WERI-Rb-1 (cell line): ENCODE measurements around the gene C4B.

ENCODE experiments used
- DNase-seq: peaks from one replicate; pipeline ENCODE4 v3.0.0-alpha.2; 2020
- H3K27ac ChIP-seq: fragments of 250-450 bp; sonication (Bioruptor Pico); 2 replicates; pipeline ENCODE4 v1.5.1; 2020; ENCODE audit warnings: mild to moderate bottlenecking, moderate library complexity
- H3K27me3 ChIP-seq: fragments of 250-450 bp; sonication (Bioruptor Pico); 2 replicates; pipeline ENCODE4 v1.5.1; 2021; ENCODE audit warnings: mild to moderate bottlenecking, low read depth, moderate library complexity; ENCODE audit not compliant: insufficient read depth, severe bottlenecking
- H3K36me3 ChIP-seq: fragments of 250-450 bp; sonication (Bioruptor Pico); 2 replicates; pipeline ENCODE4 v1.5.1; 2020; ENCODE audit warnings: mild to moderate bottlenecking, moderate library complexity
- H3K4me3 ChIP-seq: 2 replicates; pipeline ENCODE4 v1.5.1; 2011; ENCODE audit warnings: low read depth, mild to moderate bottlenecking, control low read depth, low read length
- H3K9me3 ChIP-seq: fragments of 250-450 bp; sonication (Bioruptor Pico); 2 replicates; pipeline ENCODE4 v1.5.1; 2021; ENCODE audit warnings: mild to moderate bottlenecking, moderate library complexity; ENCODE audit not compliant: severe bottlenecking
- TF ChIP-seq, protein P1 (sequence below): IDR thresholded peaks from 2 replicates; pipeline ENCODE4 v1.5.1; 2011; ENCODE audit warnings: low read depth, mild to moderate bottlenecking, control low read depth, inconsistent platforms, low read length

The C4B gene

DNA sequence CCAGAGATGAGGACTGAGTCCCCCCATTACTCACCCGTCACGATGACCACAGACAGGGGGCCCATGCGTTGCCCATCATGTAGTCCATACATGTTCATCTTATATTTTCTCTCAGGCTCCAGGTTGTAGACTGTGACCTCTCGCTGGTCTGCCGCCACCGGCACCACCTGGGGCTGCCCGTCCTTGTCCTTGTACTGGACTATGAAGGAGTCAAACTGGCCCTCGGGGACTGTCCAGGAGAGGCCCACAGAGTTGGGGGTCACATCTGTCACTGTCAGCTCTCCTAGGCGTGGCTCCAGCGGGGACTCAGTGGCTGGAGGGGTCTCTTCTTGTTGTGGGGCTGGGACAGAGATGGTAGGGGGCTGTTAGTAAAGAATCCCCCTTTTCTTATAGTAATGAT is 59.0 kb downstream of the C4B start:
- DNase-seq = no peak
- Histone ChIP-seq H3K9me3 (no peaks in the 10 kb centered on the region), H3K27me3 (no peaks in the 10 kb centered on the region), H3K27ac (no peak overlapping the region), H3K4me3 (no peak overlapping the region), H3K36me3 (no peaks in the 10 kb centered on the region)
- TF ChIP-seq, protein P1, sequence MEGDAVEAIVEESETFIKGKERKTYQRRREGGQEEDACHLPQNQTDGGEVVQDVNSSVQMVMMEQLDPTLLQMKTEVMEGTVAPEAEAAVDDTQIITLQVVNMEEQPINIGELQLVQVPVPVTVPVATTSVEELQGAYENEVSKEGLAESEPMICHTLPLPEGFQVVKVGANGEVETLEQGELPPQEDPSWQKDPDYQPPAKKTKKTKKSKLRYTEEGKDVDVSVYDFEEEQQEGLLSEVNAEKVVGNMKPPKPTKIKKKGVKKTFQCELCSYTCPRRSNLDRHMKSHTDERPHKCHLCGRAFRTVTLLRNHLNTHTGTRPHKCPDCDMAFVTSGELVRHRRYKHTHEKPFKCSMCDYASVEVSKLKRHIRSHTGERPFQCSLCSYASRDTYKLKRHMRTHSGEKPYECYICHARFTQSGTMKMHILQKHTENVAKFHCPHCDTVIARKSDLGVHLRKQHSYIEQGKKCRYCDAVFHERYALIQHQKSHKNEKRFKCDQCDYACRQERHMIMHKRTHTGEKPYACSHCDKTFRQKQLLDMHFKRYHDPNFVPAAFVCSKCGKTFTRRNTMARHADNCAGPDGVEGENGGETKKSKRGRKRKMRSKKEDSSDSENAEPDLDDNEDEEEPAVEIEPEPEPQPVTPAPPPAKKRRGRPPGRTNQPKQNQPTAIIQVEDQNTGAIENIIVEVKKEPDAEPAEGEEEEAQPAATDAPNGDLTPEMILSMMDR = no peak

DNA sequence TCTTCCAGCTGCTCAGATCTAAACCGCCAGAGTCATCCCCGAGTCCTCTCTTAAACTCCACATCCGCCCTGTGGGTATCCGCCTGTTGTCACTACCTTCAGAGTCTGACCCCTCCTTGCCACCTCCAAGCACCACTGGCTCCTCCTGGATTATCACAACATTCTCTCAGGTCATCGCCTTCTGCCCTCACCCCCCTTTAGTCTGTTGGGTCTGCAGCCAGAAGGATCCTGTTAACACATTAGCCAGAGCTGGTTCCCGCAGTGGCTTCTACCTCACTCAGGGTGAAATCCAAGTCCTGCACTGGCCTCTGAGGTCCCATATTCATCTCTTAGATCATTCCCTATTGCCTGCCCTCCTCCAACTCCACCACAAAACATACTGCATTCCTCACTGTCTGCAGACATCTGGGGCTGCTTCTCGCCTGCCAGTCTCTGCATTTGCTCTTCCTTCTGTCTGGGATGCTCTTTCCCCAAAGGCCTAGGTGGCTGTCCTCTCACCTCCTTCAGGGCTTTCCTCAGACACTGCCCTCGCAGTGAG is 60.5 kb downstream of the C4B start:
- Histone ChIP-seq H3K9me3 (no peaks in the 10 kb centered on the region), H3K4me3 (no peak overlapping the region), H3K27me3 (no peaks in the 10 kb centered on the region), H3K36me3 (no peaks in the 10 kb centered on the region), H3K27ac (no peak overlapping the region)
- peak; percentile 48 for DNase-seq
- TF ChIP-seq, protein P1 = no peak

DNA sequence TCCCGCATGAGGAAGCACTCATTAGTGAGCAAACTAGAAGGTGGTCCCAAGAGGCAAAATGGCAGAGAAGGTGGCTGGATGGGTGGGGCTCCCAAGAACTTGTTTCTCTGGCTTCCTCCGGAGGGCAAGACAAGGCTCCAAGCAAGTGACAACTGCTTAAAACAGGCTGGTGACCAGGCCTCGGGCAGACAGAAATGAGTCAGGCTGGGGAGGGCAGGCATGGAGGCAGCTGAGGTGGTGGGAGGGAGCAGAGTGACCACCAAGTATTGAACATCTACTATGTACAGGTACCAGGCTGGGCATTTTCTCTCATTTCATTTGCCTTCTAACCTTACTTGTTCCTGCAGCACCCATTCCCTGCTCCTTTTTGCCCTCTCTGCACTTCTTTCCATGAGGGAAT is 61.2 kb downstream of the C4B start:
- Histone ChIP-seq H3K27me3 (no peaks in the 10 kb centered on the region), H3K9me3 (no peaks in the 10 kb centered on the region), H3K4me3 (no peak overlapping the region), H3K36me3 (no peaks in the 10 kb centered on the region), H3K27ac (no peak overlapping the region)
- TF ChIP-seq, protein P1 = no peak
- DNase-seq = no peak

DNA sequence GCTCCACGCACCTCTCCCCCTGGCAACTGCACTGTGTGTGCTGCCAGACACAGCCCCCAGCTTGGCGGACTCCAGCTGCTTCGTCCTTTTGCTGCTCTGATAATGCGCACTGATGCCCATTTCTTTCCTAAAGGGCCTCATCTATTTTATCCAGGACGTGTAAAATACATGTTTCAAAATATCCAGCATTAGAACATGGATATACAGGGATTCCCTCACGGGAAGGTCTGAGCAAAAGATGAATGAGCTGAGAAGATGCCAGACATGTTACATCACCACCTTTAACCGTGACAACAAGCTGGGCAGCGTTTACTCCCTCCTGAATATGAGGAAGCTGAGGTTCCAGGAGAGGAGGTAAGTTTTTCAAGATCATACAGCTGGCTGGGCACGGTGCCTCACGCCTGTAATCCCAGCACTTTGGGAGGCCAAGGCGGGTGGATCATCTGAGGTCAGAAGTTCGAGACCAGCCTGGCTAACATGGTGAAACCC is 61.8 kb downstream of the C4B start:
- Histone ChIP-seq H3K27ac (no peak overlapping the region), H3K36me3 (no peaks in the 10 kb centered on the region), H3K4me3 (no peak overlapping the region), H3K9me3 (no peaks in the 10 kb centered on the region), H3K27me3 (no peaks in the 10 kb centered on the region)
- TF ChIP-seq, protein P1 = no peak
- no peak for DNase-seq

DNA sequence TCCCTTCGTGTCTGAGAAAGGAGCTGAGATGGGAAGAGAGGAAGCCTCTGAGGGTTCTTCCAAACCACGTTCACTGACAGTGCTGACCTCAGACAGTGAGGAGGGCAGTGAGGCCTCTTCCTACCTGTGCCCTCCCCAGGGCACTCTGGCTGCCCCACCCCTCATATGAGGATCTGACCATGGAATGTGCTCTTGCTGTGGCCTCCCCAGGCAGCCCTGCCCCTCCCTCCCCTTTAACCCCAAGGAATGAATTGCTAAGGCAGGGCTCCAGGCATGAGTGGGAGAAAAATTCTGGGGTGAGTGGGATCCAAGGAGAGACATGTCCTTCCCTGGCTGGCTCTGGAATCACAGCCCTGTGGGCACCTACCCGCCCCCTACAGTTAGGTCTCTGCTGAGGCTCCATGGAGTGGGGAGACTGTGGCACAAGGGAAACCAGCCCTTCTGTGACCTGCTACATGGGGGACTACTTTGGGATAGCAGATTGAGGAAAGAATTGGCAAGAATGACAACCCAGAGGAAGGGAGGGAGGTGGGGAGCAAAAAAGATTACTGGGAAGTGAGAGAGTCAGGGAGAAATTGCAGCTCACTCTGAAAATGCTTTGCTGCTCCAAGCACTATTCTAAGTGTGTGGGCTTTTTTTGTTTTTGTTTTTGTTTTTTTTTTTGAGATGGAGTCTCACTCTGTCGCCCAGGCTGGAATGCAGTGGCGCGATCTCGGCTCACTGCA is 65.1 kb downstream of the C4B start:
- DNase-seq = no peak
- Histone ChIP-seq H3K9me3 (no peaks in the 10 kb centered on the region), H3K27ac (no peak overlapping the region), H3K36me3 (no peaks in the 10 kb centered on the region), H3K4me3 (no peak overlapping the region), H3K27me3 (no peaks in the 10 kb centered on the region)
- TF ChIP-seq, protein P1 = 0 out of 2 replicates have a peak, but pooled peaks have one; percentile 12
